Tibial nerve (tissue), 4 donors: ENCODE data around the gene CAMK2G.

ENCODE experiments used
- EP300 ChIP-seq, 2 donors: sonication (generic); formaldehyde crosslinking; IDR thresholded peaks; one replicate each; pipeline ENCODE4 v1.6.1; 2017; ENCODE audit warnings: antibody characterized with exemption in 2 of 2, mild to moderate bottlenecking in 1 of 2
- TF ChIP-seq, protein P1 (sequence below), 5 experiments: fragments of 200-600 bp in 3 of 5; fragments of 450-650 bp in 2 of 5; sonication (generic) in 3 of 5; IDR thresholded peaks; one replicate each; pipeline ENCODE4 v1.5.1; 2016 to 2019; ENCODE audit warnings: antibody characterized with exemption in 5 of 5, mild to moderate bottlenecking in 3 of 5, moderate library complexity in 2 of 5

DNA sequence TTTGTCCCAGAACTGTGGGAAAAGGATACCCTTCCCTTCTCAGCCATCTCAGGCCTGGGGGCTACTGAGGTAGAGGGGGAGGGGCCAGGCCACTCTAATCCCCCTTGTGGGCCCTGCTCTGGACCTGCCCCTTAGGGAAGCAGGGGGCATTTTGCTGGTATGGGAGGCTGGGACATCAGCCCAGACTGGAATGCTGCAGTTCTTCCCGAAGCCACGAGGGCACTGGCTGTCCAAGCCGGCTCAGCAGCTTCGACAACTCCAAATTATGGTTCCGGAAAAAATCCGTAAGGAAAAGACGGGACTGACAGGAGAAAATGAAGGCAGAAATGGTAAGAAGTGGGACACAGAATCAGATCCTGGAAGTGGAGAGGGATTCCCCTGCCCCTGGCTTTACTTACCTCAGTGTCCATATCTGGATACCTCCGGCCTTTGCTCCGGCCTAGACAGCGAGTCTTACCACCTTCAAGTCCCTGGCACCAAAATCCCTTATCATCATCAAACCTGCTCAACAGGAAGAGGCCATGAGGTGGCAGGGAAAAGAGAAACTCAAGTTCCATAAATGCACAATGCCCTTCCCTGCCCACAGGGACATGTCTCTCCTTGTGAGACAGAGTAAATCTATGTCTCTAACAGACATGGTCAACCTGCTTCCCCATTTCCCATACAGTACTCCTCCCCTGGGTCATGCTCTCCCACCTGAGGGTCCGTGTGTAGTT is 71.9 kb downstream of the CAMK2G start:
- TF ChIP-seq, protein P1, sequence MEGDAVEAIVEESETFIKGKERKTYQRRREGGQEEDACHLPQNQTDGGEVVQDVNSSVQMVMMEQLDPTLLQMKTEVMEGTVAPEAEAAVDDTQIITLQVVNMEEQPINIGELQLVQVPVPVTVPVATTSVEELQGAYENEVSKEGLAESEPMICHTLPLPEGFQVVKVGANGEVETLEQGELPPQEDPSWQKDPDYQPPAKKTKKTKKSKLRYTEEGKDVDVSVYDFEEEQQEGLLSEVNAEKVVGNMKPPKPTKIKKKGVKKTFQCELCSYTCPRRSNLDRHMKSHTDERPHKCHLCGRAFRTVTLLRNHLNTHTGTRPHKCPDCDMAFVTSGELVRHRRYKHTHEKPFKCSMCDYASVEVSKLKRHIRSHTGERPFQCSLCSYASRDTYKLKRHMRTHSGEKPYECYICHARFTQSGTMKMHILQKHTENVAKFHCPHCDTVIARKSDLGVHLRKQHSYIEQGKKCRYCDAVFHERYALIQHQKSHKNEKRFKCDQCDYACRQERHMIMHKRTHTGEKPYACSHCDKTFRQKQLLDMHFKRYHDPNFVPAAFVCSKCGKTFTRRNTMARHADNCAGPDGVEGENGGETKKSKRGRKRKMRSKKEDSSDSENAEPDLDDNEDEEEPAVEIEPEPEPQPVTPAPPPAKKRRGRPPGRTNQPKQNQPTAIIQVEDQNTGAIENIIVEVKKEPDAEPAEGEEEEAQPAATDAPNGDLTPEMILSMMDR (IDR thresholded peaks at IDR 0.05) = no peak
- no peak for TF ChIP-seq EP300 (IDR thresholded peaks at IDR 0.05)
